Small intestine (tissue), 7 donors: ENCODE data around the gene DHRS13. TPM values are rescaled to one million over a fixed set of nuclear protein-coding genes. Genes with fewer than 3 reads are reported as not detected.

Experiments used
- DNase-seq, 2 donors: peaks; one replicate each; pipeline versions ENCODE4 v3.0.0 to v3.0.0-alpha.2; 2013
- FAIRE-seq: peaks from 2 replicates; lab custom pipeline; 2012; peaks lifted over from hg19 to GRCh38; lab: Jason Lieb, UNC
- H3K27ac ChIP-seq, 3 donors: one replicate each; pipeline ENCODE4 v1.5.1; 2013; ENCODE audit warnings: low read length in 2 of 3, mild to moderate bottlenecking in 2 of 3, control low read depth in 1 of 3, inconsistent platforms in 1 of 3, low read depth in 1 of 3, moderate library complexity in 1 of 3
- H3K27me3 ChIP-seq, 3 donors: one replicate each; pipeline ENCODE4 v1.6.1; 2013; ENCODE audit warnings: low read length in 3 of 3, inconsistent platforms in 1 of 3; ENCODE audit not compliant: control insufficient read depth in 3 of 3, insufficient read depth in 3 of 3
- H3K36me3 ChIP-seq, 3 donors: one replicate each; pipeline ENCODE4 v1.6.1; 2013; ENCODE audit warnings: low read length in 3 of 3, inconsistent platforms in 1 of 3, low read depth in 1 of 3, mild to moderate bottlenecking in 1 of 3, moderate library complexity in 1 of 3; ENCODE audit not compliant: control insufficient read depth in 3 of 3, insufficient read depth in 2 of 3
- H3K4me1 ChIP-seq, 3 donors: one replicate each; pipeline ENCODE4 v1.6.1; 2013; ENCODE audit warnings: low read length in 2 of 3, inconsistent platforms in 1 of 3, low read depth in 1 of 3, mild to moderate bottlenecking in 1 of 3, moderate library complexity in 1 of 3; ENCODE audit not compliant: control insufficient read depth in 3 of 3, insufficient read depth in 2 of 3
- H3K4me3 ChIP-seq, 3 donors: one replicate each; pipeline ENCODE4 v1.5.1; 2013; ENCODE audit warnings: low read length in 3 of 3, control low read depth in 1 of 3, inconsistent platforms in 1 of 3, low read depth in 1 of 3, mild to moderate bottlenecking in 1 of 3, moderate library complexity in 1 of 3
- H3K9me3 ChIP-seq, 2 donors: one replicate each; pipeline ENCODE4 v1.6.1; 2013; ENCODE audit warnings: low read depth in 1 of 2, low read length in 1 of 2; ENCODE audit not compliant: control insufficient read depth in 2 of 2, insufficient read depth in 1 of 2
- WGBS, 3 donors: extraction: QIAGEN DNeasy Blood & Tissue Kit; methylation state at CpG; one replicate each; pipeline ENCODE4 v1.1.7; 2013; 5-methylcytosine and 5-hydroxymethylcytosine counted together
- polyA plus RNA-seq, 4 donors: library from polyadenylated mRNA; stranded (reverse) in 3 of 4; unstranded in 1 of 4; fragments of 200-250 nt in 3 of 4; fragments of 120-200 nt in 1 of 4; gene quantifications; one replicate each; pipeline versions ENCODE4 v1.2.1 to v1.2.3, GENCODE V29; 2013
- donor health status: healthy with polysubstance abuse.
- donor health status: control.
- donor health status: control.
- donor health status: Bipolar disorder and iron deficiency.
- donor health status: healthy.

The DHRS13 gene
- polyA plus RNA-seq, 4 donors = 7.3 to 11.3 (median 8.8) TPM

- Histone ChIP-seq H3K4me1 (no peaks in the 10 kb centered on the region), H3K9me3 (no peaks in the 10 kb centered on the region), H3K4me3 (no peak overlapping the region), H3K27me3 (no peaks in the 10 kb centered on the region), H3K27ac (no peak overlapping the region), H3K36me3 (peaks cover 0 to 61% (median 0%) of the 10 kb centered on the region in 3 donors)
- WGBS, 3 donors = 79 to 85% (median 83%) methylated on average over 5 of the region's 5 CpGs
- DNase-seq (no peak), FAIRE-seq (no peak)
Observed at GRCh38 chr17:28889996-28890395, 12.9 kb downstream of the DHRS13 start.

- no peak for DNase-seq
- Histone ChIP-seq H3K36me3 (peaks cover 0 to 73% (median 0%) of the 10 kb centered on the region in 3 donors), H3K4me3 (no peak overlapping the region), H3K27me3 (no peaks in the 10 kb centered on the region), H3K27ac (no peak overlapping the region), H3K4me1 (no peaks in the 10 kb centered on the region), H3K9me3 (no peaks in the 10 kb centered on the region)
- FAIRE-seq = no peak
- 90 to 96% (median 92%) methylated on average over 7 of the region's 7 CpGs for WGBS, 3 donors
Observed at GRCh38 chr17:28888832-28889231, 14.0 kb downstream of the DHRS13 start.

GRCh38 chr17:28887871-28888471, 14.9 kb downstream of the DHRS13 start:
- DNase-seq (no peak), FAIRE-seq (no peak)
- Histone ChIP-seq H3K4me3 (no peak overlapping the region), H3K36me3 (peaks cover 0 to 78% (median 0%) of the 10 kb centered on the region in 3 donors), H3K9me3 (no peaks in the 10 kb centered on the region), H3K27ac (no peak overlapping the region), H3K4me1 (no peaks in the 10 kb centered on the region), H3K27me3 (no peaks in the 10 kb centered on the region)
- 81 to 90% (median 87%) methylated on average over 12 of the region's 12 CpGs for WGBS, 3 donors

GRCh38 chr17:28885951-28886350, 16.9 kb downstream of the DHRS13 start:
- Histone ChIP-seq H3K27me3 (no peaks in the 10 kb centered on the region), H3K4me3 (no peak overlapping the region), H3K4me1 (no peaks in the 10 kb centered on the region), H3K36me3 (peaks cover under 1 to 87% (median 8%) of the 10 kb centered on the region in 3 donors), H3K27ac (no peak overlapping the region), H3K9me3 (no peaks in the 10 kb centered on the region)
- FAIRE-seq = no peak
- WGBS, 3 donors = 91 to 96% (median 94%) methylated on average over 9 to 10 of the region's 10 CpGs
- DNase-seq = no peak

- Histone ChIP-seq H3K4me3 (no peak overlapping the region), H3K9me3 (no peaks in the 10 kb centered on the region), H3K27me3 (no peaks in the 10 kb centered on the region), H3K36me3 (peaks cover 6 to 88% (median 10%) of the 10 kb centered on the region in 3 donors), H3K4me1 (no peaks in the 10 kb centered on the region), H3K27ac (no peak overlapping the region)
- DNase-seq = no peak
- no peak for FAIRE-seq
- 95 to 98% (median 96%) methylated on average over 4 of the region's 4 CpGs for WGBS, 3 donors
Observed at GRCh38 chr17:28885363-28885762, 17.5 kb downstream of the DHRS13 start.

GRCh38 chr17:28883967-28884702, 18.7 kb downstream of the DHRS13 start:
- no peaks in the 10 kb centered on the region for H3K9me3 ChIP-seq
- no peaks in the 10 kb centered on the region for H3K4me1 ChIP-seq
- peaks cover 9 to 98% (median 13%) of the 10 kb centered on the region in 3 donors for H3K36me3 ChIP-seq
- H3K27ac ChIP-seq = no peak overlapping the region
- FAIRE-seq (no peak), DNase-seq (no peak)
- no peak overlapping the region for H3K4me3 ChIP-seq
- H3K27me3 ChIP-seq = no peaks in the 10 kb centered on the region
- 91 to 92% (median 92%) methylated on average over 27 of the region's 27 CpGs for WGBS, 3 donors

GRCh38 chr17:28882154-28882895, 20.6 kb downstream of the DHRS13 start:
- WGBS, 3 donors = 92 to 95% (median 94%) methylated on average over 18 of the region's 18 CpGs
- FAIRE-seq = no peak

GRCh38 chr17:28881533-28882056, 21.3 kb downstream of the DHRS13 start:
- FAIRE-seq = no peak
- H3K36me3 ChIP-seq = peaks cover 9 to 79% (median 13%) of the 10 kb centered on the region in 3 donors
- H3K9me3 ChIP-seq = no peaks in the 10 kb centered on the region
- no peaks in the 10 kb centered on the region for H3K4me1 ChIP-seq
- no peaks in the 10 kb centered on the region for H3K27me3 ChIP-seq
- 94 to 96% (median 95%) methylated on average over 17 of the region's 17 CpGs for WGBS, 3 donors
- H3K27ac ChIP-seq = no peak overlapping the region
- no peak overlapping the region for H3K4me3 ChIP-seq
- no peak for DNase-seq

More at GRCh38 chr17:28882154-28882895, 20.6 kb downstream of the DHRS13 start:
- Histone ChIP-seq H3K9me3 (no peaks in the 10 kb centered on the region), H3K27me3 (no peaks in the 10 kb centered on the region), H3K36me3 (peaks cover 9 to 86% (median 13%) of the 10 kb centered on the region in 3 donors), H3K27ac (no peak overlapping the region), H3K4me3 (no peak overlapping the region), H3K4me1 (no peaks in the 10 kb centered on the region)
- no peak for DNase-seq
